Activated effector memory CD4-positive, alpha-beta T cell treated with anti-CD3 and anti-CD28 coated beads, Interleukin-2, amount 50 U/mL, for 16 hours (primary cell): Measurements from ENCODE around the gene SH3PXD2A.

Experiments
- DNase-seq: peaks from one replicate; pipeline ENCODE4 v3.0.0-alpha.2; 2020

Gene SH3PXD2A

DNA sequence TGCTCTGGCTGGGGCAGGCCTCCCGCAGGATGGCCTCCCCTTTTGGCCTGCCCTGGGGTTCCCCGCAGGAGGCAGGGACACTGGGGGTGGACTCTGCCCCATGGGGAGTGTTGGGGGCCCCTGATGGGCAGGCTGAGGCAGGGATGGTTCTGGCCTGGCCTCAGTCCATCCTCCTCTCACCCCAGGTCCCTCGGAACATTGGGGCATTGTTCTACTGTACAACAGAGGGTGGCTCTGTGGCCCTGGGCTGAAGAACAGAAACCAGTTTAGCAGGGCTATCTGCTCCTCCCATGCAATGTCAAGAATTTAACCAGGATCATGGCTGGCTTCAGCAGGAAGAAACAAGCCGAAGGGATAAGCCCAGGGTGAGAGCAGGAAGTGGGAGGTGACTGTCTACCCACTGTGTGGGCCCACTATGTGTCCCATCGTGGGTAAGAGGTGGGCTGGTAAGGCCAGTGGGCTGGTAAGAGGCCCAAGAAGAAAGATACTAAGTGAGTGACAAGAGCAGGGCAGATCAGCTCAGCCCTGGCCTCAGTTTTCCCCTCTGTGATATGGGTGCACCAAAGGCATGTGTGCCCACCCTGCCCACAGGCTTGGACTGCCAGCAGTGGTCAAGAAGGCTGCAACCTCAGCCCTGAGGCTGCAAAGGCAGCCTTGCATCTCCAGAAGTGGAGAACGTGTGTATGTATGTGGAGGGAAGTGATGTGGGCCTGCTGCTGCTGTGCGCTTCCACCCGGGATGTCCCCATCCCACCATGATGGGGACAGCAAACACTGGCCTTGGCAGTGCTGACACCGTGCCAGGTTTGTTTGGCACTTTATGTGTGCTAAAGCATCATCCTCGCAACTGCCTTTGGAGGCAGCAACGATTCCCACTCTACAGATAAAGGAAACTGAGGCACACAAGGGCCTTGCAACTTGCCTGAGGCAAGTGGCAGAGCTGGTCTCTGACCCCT is 138.9 kb downstream of the SH3PXD2A start:
- DNase-seq = no peak

- no peak for DNase-seq
Measured at GRCh38 chr10:103715430-103715829, 139.9 kb downstream of the SH3PXD2A start.

- no peak for DNase-seq
Measured at GRCh38 chr10:103714232-103714891, 141.0 kb downstream of the SH3PXD2A start.

GRCh38 chr10:103713676-103714075 is 141.7 kb downstream of the SH3PXD2A start:
- DNase-seq = no peak

DNA sequence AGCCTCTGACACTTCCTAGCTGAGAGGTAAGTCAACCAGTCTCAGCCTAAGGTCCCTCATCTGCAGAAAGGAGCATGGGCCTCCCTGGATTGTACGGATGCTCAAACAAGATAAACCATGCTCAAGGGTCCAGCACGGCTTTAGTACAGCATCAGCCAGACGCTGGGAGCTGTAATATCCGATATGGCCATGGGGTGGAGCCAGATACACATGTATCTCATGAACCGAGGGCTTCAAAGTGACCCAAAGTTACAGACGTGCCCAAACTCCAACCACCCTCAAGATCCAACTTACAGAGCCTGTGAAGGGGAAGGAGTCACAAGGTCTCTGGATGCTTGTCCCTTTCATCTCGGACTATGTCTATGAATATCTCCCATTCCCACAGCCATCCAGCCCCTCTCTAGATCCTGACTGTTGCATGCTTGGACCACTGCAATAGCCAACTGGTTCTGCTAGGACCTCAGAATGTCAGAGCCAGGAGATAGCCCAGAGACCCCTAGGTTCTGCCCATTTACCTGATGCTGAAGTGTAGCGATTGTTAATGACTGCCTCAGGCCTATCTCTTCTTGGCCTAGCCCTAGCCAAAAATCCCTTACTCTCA is 142.4 kb downstream of the SH3PXD2A start:
- DNase-seq = peak; percentile 92

- no peak for DNase-seq
Measured at GRCh38 chr10:103712146-103712545, 143.2 kb downstream of the SH3PXD2A start.

DNA sequence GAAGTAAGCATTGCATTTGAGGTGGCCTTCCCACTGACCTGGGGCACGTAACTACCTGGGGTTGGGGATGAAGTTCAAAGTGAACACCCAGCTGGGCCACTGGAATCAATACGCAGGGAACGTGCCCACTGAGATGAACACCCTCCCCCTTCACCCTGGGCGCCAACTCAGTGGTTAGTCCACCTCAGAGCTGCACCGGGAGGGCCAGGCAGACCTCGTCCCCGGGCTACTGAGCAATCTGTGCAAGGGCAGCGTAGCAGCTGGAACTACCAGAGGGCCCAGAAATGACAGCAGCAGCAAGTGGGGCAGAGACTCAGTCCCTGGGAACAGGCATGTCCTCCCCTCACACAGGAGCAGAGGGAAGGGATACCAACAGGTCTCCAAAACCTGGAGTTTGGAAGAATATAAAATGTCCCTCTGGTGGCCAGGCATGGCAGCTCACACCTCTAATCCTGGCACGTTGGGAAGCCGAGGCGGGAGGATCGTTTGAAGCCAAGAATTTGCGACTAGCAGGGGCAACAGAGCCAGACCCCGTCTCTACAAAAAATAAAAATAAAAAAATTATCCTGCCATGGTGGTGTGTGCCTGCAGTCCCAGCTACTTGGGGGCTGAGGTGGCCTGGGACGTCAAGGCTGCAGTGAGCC is 143.9 kb downstream of the SH3PXD2A start:
- DNase-seq = no peak

DNA sequence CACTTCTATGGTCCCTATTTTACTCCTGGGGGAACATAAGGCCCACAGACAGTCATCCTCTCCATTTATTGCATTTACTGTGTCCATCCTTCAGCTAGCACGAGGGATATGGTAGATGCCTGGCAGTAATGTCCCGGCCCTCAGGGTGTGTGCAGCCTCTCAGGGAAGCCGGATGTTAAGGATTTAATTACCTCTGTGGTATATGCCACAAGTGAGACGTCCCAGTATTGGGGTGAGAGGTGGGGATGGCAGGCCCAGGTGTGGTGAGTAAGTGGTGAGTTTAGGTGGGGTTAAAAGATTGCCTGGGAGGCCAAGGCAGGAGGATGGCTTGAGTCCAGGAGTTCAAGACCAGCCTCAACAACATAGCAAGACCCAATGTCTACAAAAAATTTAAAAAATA is 144.9 kb downstream of the SH3PXD2A start:
- no peak for DNase-seq

GRCh38 chr10:103709341-103709920 is 145.9 kb downstream of the SH3PXD2A start:
- DNase-seq = no peak

DNA sequence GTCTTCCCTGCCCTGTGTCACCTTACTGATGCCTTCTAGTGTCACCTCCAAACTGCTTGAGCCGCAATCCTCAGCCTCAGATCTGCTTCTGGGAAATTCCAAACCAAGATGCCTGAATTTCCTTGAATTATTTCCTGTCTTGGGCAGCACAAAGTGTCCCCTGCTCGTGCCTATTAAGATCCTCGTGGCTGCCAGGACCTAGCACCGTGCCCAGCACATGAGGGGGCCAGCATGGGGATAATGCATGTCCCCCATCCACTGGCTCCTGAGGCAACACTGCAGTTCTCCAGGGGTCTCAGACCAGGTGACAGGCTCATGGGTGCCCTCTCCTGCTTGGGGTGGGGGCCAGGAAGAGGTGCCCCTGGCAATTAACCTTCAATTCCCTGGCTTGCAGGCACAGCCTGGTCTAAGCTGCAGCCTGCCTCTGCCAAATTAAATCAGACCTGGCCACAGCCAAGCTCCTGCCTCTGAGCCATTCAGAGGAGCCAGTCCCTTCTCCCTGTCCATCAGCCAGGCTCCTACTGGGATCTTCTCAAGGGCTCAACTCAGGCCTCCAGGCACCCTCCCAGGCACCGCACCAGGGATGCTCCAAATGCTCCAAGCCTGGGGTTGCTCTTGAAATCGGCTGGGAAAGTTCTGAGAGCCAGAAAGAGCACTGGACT is 146.6 kb downstream of the SH3PXD2A start:
- DNase-seq = no peak

- no peak for DNase-seq
Measured at GRCh38 chr10:103707956-103708626, 147.3 kb downstream of the SH3PXD2A start.

DNA sequence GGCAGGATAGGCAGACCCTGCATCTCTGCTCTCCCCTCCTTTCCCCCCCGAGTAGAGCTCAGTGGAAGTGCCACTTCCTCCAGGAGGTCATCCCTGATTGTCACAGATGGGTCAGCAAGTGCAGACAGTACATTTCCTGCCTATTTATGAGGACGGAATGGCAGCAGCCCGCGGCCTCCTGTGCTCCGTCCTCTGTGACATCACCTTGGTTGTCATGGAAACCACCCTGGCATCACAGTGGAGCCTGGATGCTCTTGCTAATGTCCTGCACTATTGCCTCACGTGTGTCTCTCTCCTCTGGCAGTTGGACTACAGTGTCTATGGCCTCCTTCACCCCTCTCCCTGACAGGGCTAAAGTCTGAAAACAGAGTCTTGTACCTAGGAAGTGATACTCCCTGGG is 148.6 kb downstream of the SH3PXD2A start:
- no peak for DNase-seq

- DNase-seq = no peak
Measured at GRCh38 chr10:103706047-103706446, 149.3 kb downstream of the SH3PXD2A start.

DNA sequence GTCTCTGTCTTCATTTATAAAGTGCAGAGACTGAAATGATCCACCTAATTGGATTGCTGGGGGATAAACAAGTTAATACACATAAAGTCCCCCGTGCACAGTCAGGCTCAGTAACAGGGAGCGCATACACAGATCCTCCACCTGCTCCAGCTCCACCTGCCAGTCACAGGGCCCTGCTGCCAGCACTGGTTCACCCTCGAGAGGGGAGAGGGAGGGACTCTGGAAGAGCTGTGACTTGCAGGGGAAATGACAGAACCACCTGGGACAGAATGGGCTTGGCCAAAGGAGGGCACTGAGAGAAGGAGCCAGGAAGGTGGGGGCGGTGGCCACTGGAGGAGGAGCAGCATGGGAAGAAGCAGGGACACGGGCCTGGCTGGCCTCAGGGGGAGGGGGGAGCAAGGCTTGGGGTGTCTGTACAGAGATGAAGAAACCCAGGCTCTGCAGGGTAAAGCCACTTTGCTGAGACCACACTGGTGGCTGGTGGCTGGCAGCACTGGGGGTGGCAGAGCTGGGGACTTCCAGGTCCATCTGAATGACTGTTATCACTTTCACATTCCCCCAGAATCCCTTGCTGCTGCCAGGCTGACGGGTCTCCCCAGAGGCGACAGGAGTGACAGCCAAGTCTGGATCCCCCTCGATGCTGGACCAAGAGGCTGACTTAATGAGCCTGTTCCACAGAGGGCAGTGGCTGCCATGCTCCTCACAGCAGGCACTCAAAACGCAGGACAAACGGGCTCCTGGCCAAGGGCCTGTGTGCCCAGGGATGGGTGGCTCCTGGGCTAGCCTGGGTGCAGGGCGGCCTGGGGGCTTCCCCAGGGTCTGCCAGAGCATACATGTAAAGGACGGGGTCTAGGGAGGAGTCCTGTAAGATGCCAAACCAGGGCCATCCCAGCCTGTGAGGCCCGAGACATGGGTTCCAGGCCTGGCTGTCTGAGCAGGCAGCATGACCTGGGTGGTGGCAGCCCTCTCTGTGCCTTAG is 151.1 kb downstream of the SH3PXD2A start:
- no peak for DNase-seq

DNA sequence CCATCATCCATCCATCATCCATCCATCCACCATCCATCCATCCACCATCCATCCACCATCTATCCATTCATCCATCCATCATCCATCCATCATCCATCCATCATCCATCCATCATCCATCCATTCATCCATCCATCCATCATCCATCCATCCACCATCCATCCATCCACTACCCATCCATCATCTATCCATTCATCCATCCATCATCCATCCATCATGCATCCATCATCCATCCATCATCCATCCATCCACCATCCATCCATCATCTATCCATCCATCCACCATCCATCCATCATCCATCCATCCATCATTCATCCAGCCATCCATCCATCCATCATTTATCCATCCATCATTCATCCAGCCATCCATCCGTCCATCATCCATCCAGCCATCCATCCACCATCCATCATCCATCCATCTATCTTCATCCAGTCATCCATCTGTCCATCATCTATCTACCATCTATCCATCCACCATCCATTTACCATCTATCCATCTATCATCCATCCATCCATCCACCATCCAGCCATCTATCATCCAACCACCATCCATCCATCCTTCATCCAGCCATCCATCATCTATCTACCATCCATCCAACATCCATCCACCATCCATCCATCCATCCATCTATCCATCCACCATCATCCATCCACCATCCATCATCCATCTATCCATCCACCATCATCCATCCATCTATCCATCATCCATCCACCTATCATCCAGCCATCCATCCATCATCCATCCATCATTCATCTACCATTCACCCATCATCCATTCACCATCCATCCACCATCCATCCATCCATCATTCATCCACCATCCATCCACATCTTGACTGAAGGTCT is 153.8 kb downstream of the SH3PXD2A start:
- no peak for DNase-seq

DNA sequence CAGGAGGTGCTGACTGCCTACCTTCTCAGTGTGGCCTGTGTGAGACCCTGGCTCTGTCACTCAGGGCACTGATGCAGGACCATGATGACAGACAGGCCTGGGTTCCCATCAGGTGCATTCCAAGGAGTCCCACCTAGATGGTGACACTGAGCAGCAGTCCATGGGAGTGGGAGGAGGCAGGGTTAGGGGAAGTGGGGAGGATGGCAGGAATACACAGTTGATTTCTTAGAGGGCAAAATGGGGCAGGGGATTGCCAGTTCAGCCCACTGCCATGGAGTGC is 155.0 kb downstream of the SH3PXD2A start:
- DNase-seq = no peak

GRCh38 chr10:103699611-103700435 is 155.6 kb downstream of the SH3PXD2A start:
- no peak for DNase-seq

- no peak for DNase-seq
Measured at GRCh38 chr10:103698266-103698665, 157.1 kb downstream of the SH3PXD2A start.

- no peak for DNase-seq
Measured at GRCh38 chr10:103697787-103698186, 157.6 kb downstream of the SH3PXD2A start.
